ENCODE results near the gene GORAB. TPM values are rescaled to one million over a fixed set of nuclear protein-coding genes. Genes with fewer than 3 reads are reported as not detected.

Gene GORAB
- total RNA-seq, 1 donor from 2014 or later = 11.2 TPM

DNA sequence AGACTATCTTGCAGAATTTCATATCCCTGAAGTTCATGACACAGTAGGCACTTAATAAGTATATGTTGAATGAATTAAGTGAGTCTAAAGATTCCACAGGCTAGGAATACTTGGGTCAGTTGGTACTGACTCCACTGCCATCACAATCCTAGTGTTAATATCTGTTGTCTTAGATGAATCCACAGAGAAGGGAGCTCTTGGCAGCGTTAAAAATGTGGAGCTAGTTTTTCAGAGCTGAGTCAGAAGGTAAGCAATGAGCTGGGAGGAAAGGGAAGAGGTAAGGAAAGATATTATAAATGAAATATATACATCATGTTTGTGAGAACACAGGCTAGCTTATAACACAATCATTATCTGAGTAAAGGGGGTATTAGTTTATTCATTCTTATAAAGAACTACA, 21.8 kb upstream of the GORAB start:
- H3K27me3 Mint-ChIP-seq (ENCODE audit: low read depth, unreplicated experiment) = no peaks in the 10 kb centered on the region
- H3K4me3 Mint-ChIP-seq (ENCODE audit: unreplicated experiment) = no peak overlapping the region
- Histone ChIP-seq H3K4me2 (ENCODE audit: low read length) (no peak overlapping the region), H4K20me1 (ENCODE audit: insufficient read depth, low read length) (no peaks in the 10 kb centered on the region), H3K79me2 (ENCODE audit: insufficient read depth, low read length) (no peaks in the 10 kb centered on the region), H3K36me3 (ENCODE audit: insufficient read depth, low read length) (no peaks in the 10 kb centered on the region), H3K27ac (ENCODE audit: low read depth, low read length) (no peak overlapping the region), H3K4me1 (ENCODE audit: insufficient read depth, low read length) (no peaks in the 10 kb centered on the region), H3K9me3 (ENCODE audit: insufficient read depth, low read depth, low read length) (no peaks in the 10 kb centered on the region), H2AFZ (ENCODE audit: low read depth, low read length) (no peak overlapping the region), H3K9ac (ENCODE audit: low read length) (no peak overlapping the region), H3K27me3 (ENCODE audit: insufficient read depth, low read length) (no peaks in the 10 kb centered on the region), H3K4me3 (ENCODE audit: insufficient read depth, low read depth, low read length) (no peak overlapping the region)
- DNase-seq (ENCODE audit: low read depth) (no peak), FAIRE-seq (no peak)
- TF ChIP-seq EZH2 (IDR thresholded peaks at IDR 0.05; ENCODE audit: insufficient read depth, low read length) = no peak
- TF ChIP-seq, protein P1, sequence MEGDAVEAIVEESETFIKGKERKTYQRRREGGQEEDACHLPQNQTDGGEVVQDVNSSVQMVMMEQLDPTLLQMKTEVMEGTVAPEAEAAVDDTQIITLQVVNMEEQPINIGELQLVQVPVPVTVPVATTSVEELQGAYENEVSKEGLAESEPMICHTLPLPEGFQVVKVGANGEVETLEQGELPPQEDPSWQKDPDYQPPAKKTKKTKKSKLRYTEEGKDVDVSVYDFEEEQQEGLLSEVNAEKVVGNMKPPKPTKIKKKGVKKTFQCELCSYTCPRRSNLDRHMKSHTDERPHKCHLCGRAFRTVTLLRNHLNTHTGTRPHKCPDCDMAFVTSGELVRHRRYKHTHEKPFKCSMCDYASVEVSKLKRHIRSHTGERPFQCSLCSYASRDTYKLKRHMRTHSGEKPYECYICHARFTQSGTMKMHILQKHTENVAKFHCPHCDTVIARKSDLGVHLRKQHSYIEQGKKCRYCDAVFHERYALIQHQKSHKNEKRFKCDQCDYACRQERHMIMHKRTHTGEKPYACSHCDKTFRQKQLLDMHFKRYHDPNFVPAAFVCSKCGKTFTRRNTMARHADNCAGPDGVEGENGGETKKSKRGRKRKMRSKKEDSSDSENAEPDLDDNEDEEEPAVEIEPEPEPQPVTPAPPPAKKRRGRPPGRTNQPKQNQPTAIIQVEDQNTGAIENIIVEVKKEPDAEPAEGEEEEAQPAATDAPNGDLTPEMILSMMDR (IDR thresholded peaks at IDR 0.05; ENCODE audit: insufficient read depth, low read depth, low read length) = no peak
- peaks cover 2% of the 10 kb centered on the region for H3K9me3 Mint-ChIP-seq (ENCODE audit: unreplicated experiment)
- H3K36me3 Mint-ChIP-seq (ENCODE audit: low read depth, unreplicated experiment) = no peaks in the 10 kb centered on the region
- H3K27ac Mint-ChIP-seq (ENCODE audit: unreplicated experiment) = no peak overlapping the region
- H3K4me1 Mint-ChIP-seq (ENCODE audit: low read depth, unreplicated experiment) = peaks cover 3% of the 10 kb centered on the region

DNA sequence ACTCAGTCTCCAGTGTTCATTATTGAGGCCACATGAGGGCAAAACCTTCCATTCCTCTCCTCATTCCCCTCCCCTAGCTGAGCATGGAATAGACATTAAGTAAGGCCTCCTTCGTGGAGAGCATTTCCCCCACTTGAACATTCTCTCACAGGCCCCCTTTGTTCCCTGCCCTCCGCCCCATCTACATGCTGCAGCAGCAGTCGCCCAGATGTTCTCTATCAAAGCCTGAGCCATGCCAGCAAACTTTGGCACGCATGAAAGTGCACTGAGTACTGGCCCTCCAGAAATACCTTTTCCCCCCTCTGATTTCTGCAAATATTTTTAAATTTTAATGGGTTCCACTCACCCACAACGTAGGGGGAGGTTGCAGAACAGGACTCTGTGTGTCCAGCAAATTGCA, 20.9 kb upstream of the GORAB start:
- no peak overlapping the region for H2AFZ ChIP-seq (ENCODE audit: low read depth, low read length)
- no peaks in the 10 kb centered on the region for H3K9me3 ChIP-seq (ENCODE audit: insufficient read depth, low read depth, low read length)
- no peak overlapping the region for H3K4me2 ChIP-seq (ENCODE audit: low read length)
- no peak overlapping the region for H3K27ac ChIP-seq (ENCODE audit: low read depth, low read length)
- Mint-ChIP-seq H3K9me3 (ENCODE audit: unreplicated experiment) (no peaks in the 10 kb centered on the region), H3K27me3 (ENCODE audit: low read depth, unreplicated experiment) (no peaks in the 10 kb centered on the region), H3K4me1 (ENCODE audit: low read depth, unreplicated experiment) (peaks cover 3% of the 10 kb centered on the region), H3K27ac (ENCODE audit: unreplicated experiment) (no peak overlapping the region), H3K4me3 (ENCODE audit: unreplicated experiment) (no peak overlapping the region), H3K36me3 (ENCODE audit: low read depth, unreplicated experiment) (no peaks in the 10 kb centered on the region)
- no peaks in the 10 kb centered on the region for H3K36me3 ChIP-seq (ENCODE audit: insufficient read depth, low read length)
- H3K27me3 ChIP-seq (ENCODE audit: insufficient read depth, low read length) = no peaks in the 10 kb centered on the region
- DNase-seq (ENCODE audit: low read depth) (no peak), FAIRE-seq (no peak)
- no peaks in the 10 kb centered on the region for H3K4me1 ChIP-seq (ENCODE audit: insufficient read depth, low read length)
- no peaks in the 10 kb centered on the region for H3K79me2 ChIP-seq (ENCODE audit: insufficient read depth, low read length)
- H3K9ac ChIP-seq (ENCODE audit: low read length) = no peak overlapping the region
- H3K4me3 ChIP-seq (ENCODE audit: insufficient read depth, low read depth, low read length) = no peak overlapping the region
- no peaks in the 10 kb centered on the region for H4K20me1 ChIP-seq (ENCODE audit: insufficient read depth, low read length)
- TF ChIP-seq, protein P1 (IDR thresholded peaks at IDR 0.05; ENCODE audit: insufficient read depth, low read depth, low read length) = no peak
- no peak for TF ChIP-seq EZH2 (IDR thresholded peaks at IDR 0.05; ENCODE audit: insufficient read depth, low read length)

DNA sequence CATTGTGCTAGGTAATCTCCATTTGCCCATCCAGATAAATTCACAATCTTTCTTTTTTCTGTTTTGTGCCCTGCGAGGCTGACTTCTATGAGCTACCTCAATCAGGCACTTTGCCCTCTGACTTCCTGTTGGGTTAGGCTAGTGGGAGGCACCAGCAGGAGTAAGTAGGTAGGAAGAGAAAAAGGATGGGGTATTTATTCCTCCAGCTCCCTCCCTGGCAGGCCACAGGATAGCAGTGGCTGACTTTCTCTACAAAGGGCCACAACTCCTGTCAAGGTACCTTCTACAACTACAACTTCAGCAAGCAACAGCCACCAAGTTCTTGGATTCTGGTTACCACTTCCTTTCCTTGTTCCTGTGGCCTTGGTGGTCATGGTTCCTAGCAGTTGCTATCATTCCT, 18.8 kb upstream of the GORAB start:
- H3K9me3 Mint-ChIP-seq (ENCODE audit: unreplicated experiment) = no peaks in the 10 kb centered on the region
- FAIRE-seq (no peak), DNase-seq (ENCODE audit: low read depth) (no peak)
- Histone ChIP-seq H4K20me1 (ENCODE audit: insufficient read depth, low read length) (no peaks in the 10 kb centered on the region), H3K4me3 (ENCODE audit: insufficient read depth, low read depth, low read length) (no peak overlapping the region), H3K27ac (ENCODE audit: low read depth, low read length) (no peak overlapping the region), H3K27me3 (ENCODE audit: insufficient read depth, low read length) (no peaks in the 10 kb centered on the region), H3K79me2 (ENCODE audit: insufficient read depth, low read length) (no peaks in the 10 kb centered on the region), H3K36me3 (ENCODE audit: insufficient read depth, low read length) (no peaks in the 10 kb centered on the region), H3K9ac (ENCODE audit: low read length) (no peak overlapping the region), H3K4me1 (ENCODE audit: insufficient read depth, low read length) (no peaks in the 10 kb centered on the region), H3K4me2 (ENCODE audit: low read length) (no peak overlapping the region), H2AFZ (ENCODE audit: low read depth, low read length) (no peak overlapping the region), H3K9me3 (ENCODE audit: insufficient read depth, low read depth, low read length) (no peaks in the 10 kb centered on the region)
- H3K4me3 Mint-ChIP-seq (ENCODE audit: unreplicated experiment) = no peak overlapping the region
- H3K27ac Mint-ChIP-seq (ENCODE audit: unreplicated experiment) = no peak overlapping the region
- no peaks in the 10 kb centered on the region for H3K36me3 Mint-ChIP-seq (ENCODE audit: low read depth, unreplicated experiment)
- TF ChIP-seq, protein P1 (IDR thresholded peaks at IDR 0.05; ENCODE audit: insufficient read depth, low read depth, low read length) = no peak
- no peak for TF ChIP-seq EZH2 (IDR thresholded peaks at IDR 0.05; ENCODE audit: insufficient read depth, low read length)
- no peaks in the 10 kb centered on the region for H3K4me1 Mint-ChIP-seq (ENCODE audit: low read depth, unreplicated experiment)
- H3K27me3 Mint-ChIP-seq (ENCODE audit: low read depth, unreplicated experiment) = no peaks in the 10 kb centered on the region

Measured in astrocyte (in vitro differentiated cells and primary cell).